ENCODE results near the gene SPATS2.

DNA sequence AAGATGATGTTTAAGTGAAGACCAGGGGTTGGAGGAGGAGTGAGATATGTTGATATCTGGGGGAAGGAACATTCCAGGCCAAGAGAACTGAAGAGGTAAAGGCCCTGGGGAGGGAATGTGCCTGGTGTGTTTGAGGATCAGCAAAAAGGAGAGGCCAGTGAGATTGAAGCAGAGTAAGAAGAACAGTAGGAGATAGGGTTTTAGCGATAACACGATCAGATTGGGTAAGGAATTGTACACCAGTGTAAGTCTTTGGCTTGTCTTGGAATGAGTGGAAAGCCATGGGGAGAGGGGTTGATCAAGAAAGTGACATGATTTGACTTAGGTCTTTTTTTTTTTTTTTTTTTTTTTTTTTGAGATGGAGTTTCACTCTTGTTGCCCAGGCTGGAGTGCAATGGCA lies 39.4 kb upstream of the SPATS2 start:
- no peak for TF ChIP-seq POLR2A (IDR thresholded peaks at IDR 0.05)
- TF ChIP-seq, protein P1, sequence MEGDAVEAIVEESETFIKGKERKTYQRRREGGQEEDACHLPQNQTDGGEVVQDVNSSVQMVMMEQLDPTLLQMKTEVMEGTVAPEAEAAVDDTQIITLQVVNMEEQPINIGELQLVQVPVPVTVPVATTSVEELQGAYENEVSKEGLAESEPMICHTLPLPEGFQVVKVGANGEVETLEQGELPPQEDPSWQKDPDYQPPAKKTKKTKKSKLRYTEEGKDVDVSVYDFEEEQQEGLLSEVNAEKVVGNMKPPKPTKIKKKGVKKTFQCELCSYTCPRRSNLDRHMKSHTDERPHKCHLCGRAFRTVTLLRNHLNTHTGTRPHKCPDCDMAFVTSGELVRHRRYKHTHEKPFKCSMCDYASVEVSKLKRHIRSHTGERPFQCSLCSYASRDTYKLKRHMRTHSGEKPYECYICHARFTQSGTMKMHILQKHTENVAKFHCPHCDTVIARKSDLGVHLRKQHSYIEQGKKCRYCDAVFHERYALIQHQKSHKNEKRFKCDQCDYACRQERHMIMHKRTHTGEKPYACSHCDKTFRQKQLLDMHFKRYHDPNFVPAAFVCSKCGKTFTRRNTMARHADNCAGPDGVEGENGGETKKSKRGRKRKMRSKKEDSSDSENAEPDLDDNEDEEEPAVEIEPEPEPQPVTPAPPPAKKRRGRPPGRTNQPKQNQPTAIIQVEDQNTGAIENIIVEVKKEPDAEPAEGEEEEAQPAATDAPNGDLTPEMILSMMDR (IDR thresholded peaks at IDR 0.05) = no peak

Measured in thyroid gland (tissue), 4 donors.